ENCODE results near the gene XRCC3. TPM values are rescaled to one million over a fixed set of nuclear protein-coding genes. Genes with fewer than 3 reads are reported as not detected.

XRCC3 gene
- total RNA-seq, 4 donors from 2014 or later = 7.8 to 47.6 (median 23.8) TPM

DNA sequence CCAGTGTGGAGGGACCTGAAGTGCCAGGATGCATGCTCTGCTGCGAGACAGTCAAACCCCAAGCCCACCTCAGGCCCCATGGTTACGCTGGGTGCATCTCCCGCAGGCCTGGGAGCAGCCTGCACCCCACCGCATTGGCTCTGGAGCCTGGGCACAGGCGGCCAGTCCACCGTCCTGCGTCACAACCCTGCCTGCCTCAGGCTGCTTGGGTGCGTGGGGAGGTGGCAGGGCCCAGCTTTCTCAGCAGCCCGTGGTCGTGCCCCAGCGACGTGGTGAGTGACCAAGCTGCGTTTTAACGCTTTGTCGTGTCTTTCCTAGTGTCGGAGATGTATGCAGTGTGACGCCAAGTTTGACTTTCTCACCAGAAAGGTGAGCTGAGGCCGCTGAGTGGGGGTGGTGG, 11.2 kb upstream of the XRCC3 start:
- Histone ChIP-seq H3K27me3 (no peaks in the 10 kb centered on the region), H3K4me3 (no peak overlapping the region), H3K4me1 (peaks cover 14 to 33% (median 24%) of the 10 kb centered on the region in 4 donors), H3K27ac (no peak overlapping the region), H3K9me3 (no peaks in the 10 kb centered on the region), H3K36me3 (peaks cover 0 to 20% (median 5%) of the 10 kb centered on the region in 4 donors)
- 96% methylated on average over 14 of the region's 18 CpGs; no CpG with 5 or more reads in 1 of the 2 donors for WGBS, 2 donors (ENCODE audit: low coverage in 1 of 2)
- intact Hi-C loops (cut with DNase I; ENCODE audit: low total_unique reads) (no loop called here), in situ Hi-C loops (cut with MboI; ENCODE audit: low pct_ligation_motif_present in 1 of 4, low pct_unique_long_range_greater_than_20kb in 1 of 4, low sequenced_read_pairs in 3 of 4) (no loop called here)
- no peak for TF ChIP-seq EP300 (IDR thresholded peaks at IDR 0.05; ENCODE audit: low read depth)
- TF ChIP-seq, protein P1, sequence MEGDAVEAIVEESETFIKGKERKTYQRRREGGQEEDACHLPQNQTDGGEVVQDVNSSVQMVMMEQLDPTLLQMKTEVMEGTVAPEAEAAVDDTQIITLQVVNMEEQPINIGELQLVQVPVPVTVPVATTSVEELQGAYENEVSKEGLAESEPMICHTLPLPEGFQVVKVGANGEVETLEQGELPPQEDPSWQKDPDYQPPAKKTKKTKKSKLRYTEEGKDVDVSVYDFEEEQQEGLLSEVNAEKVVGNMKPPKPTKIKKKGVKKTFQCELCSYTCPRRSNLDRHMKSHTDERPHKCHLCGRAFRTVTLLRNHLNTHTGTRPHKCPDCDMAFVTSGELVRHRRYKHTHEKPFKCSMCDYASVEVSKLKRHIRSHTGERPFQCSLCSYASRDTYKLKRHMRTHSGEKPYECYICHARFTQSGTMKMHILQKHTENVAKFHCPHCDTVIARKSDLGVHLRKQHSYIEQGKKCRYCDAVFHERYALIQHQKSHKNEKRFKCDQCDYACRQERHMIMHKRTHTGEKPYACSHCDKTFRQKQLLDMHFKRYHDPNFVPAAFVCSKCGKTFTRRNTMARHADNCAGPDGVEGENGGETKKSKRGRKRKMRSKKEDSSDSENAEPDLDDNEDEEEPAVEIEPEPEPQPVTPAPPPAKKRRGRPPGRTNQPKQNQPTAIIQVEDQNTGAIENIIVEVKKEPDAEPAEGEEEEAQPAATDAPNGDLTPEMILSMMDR (IDR thresholded peaks at IDR 0.05) = no peak
- TF ChIP-seq POLR2A (IDR thresholded peaks at IDR 0.05) = no peak
- TF ChIP-seq POLR2AphosphoS5 (IDR thresholded peaks at IDR 0.05) = no peak
- no peak for DNase-seq

DNA sequence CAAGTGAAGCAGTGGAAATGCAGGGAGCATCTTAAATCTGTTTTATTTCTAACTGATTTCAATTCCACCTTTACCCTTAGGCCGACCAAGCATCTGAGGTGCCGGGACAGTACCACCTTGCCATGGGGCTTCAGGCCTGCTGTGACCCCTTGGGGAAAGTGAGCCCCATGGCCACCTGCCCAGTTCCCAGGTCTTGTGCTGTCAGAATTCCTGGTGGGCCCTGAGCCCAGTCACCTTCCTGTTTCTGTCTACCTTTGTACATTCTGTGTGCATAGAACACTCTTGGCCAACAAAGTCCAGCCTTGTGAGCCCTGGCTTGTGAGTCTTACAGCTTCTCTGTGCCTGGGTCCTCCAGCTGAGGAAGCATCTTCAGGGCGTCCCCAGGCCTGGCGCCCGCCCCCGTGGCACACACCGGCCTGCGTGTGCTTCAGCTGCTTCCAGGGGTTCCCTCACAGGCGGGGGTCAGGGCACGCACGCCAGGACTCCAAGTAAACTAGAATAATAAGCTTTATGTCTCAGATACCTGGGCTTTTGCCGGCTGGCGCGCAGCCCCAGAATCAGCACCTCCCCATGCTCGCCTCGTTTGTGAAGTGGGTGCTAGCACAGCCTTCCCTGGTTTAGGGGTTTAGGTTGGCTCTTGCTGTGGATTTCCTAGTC, 10.6 kb upstream of the XRCC3 start:
- Histone ChIP-seq H3K9me3 (no peaks in the 10 kb centered on the region), H3K27me3 (no peaks in the 10 kb centered on the region), H3K27ac (no peak overlapping the region), H3K4me3 (no peak overlapping the region), H3K4me1 (peaks cover 14 to 33% (median 24%) of the 10 kb centered on the region in 4 donors), H3K36me3 (peaks cover 0 to 20% (median 5%) of the 10 kb centered on the region in 4 donors)
- WGBS, 2 donors (ENCODE audit: low coverage in 1 of 2) = 93% methylated on average over 16 of the region's 16 CpGs; no CpG with 5 or more reads in 1 of the 2 donors
- TF ChIP-seq POLR2A (IDR thresholded peaks at IDR 0.05) (no peak), EP300 (IDR thresholded peaks at IDR 0.05; ENCODE audit: low read depth) (no peak), POLR2AphosphoS5 (IDR thresholded peaks at IDR 0.05) (no peak)
- TF ChIP-seq, protein P1 (IDR thresholded peaks at IDR 0.05) = no peak
- DNase-seq = no peak
- in situ Hi-C loops (cut with MboI; ENCODE audit: low pct_ligation_motif_present in 1 of 4, low pct_unique_long_range_greater_than_20kb in 1 of 4, low sequenced_read_pairs in 3 of 4) (no loop called here), intact Hi-C loops (cut with DNase I; ENCODE audit: low total_unique reads) (no loop called here)

DNA sequence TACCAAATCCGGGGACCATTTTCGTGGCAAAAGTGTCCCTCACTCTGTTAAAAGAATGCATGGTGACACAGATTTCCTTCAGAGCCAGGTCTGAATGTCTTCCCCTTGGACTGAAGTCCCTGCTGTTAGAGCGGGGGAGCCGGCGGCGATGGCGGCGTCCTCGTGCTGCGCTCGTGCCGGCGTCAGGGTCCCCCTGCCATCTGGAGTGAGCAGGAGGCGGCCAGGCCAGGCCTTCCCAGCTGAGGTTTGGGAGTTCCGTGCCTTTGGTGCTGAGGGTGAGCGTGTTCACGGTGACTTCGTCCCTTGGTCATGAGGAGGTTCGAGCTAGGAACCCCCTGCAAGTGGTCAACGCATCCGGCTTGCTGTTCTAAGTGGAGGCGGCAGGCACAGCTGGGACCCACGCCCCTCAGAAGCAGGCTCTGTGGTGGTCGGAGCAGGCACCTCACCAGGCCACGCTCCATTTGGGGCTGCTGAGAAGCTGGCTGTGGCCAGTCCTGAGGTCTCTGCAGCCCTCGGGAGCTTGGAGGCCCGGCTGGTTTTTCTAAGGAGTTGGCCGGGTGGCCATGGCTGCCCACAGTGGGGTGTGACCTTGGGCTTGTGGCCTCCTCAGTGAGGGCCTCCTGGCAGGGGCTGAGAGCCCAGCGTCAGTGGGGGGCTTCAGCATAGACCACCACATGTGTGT, 9.9 kb upstream of the XRCC3 start:
- TF ChIP-seq POLR2A (IDR thresholded peaks at IDR 0.05) = no peak
- TF ChIP-seq POLR2AphosphoS5 (IDR thresholded peaks at IDR 0.05) = no peak
- no peak for TF ChIP-seq EP300 (IDR thresholded peaks at IDR 0.05; ENCODE audit: low read depth)
- TF ChIP-seq, protein P1 (IDR thresholded peaks at IDR 0.05) = no peak
- Histone ChIP-seq H3K27ac (peak overlapping the region in 1 of 4 donors; percentile 79), H3K27me3 (no peaks in the 10 kb centered on the region), H3K9me3 (no peaks in the 10 kb centered on the region), H3K4me3 (no peak overlapping the region), H3K4me1 (peaks cover 14 to 33% (median 24%) of the 10 kb centered on the region in 4 donors), H3K36me3 (peaks cover 0 to 20% (median 5%) of the 10 kb centered on the region in 4 donors)
- DNase-seq = no peak
- intact Hi-C loops (cut with DNase I; ENCODE audit: low total_unique reads) (no loop called here), in situ Hi-C loops (cut with MboI; ENCODE audit: low pct_ligation_motif_present in 1 of 4, low pct_unique_long_range_greater_than_20kb in 1 of 4, low sequenced_read_pairs in 3 of 4) (no loop called here)
- WGBS, 2 donors (ENCODE audit: low coverage in 1 of 2) = 90 to 92% methylated on average over 13 to 29 of the region's 29 CpGs

DNA sequence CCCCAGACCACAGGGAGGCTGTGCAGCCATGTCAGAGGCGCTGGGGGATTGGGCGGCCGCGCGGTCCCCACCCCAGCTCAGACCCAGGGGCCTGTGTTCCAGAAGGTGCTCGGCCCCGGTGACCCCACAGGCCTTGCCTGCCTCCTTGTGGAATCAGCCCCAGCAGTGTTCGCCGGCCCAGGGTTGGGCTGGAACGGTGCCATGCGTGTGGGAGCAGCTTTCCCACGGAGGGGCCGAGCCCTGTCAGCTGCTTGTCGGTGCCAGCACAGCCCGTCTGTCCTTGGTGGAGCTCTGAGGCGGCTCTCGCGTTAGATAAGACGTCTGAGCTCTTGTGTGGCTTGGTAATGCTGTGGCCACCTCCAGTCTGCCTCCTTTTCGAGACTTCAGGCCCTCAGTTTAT, 8.9 kb upstream of the XRCC3 start:
- intact Hi-C loops (cut with DNase I; ENCODE audit: low total_unique reads) = no loop called here

More for the DNA sequence above, 8.9 kb upstream of the XRCC3 start:
- DNase-seq = peak; percentile 35
- TF ChIP-seq POLR2A (IDR thresholded peaks at IDR 0.05) (no peak), POLR2AphosphoS5 (IDR thresholded peaks at IDR 0.05) (no peak), EP300 (IDR thresholded peaks at IDR 0.05; ENCODE audit: low read depth) (no peak)
- TF ChIP-seq, protein P1 (IDR thresholded peaks at IDR 0.05) = no peak
- H3K4me3 ChIP-seq = no peak overlapping the region
- peaks cover 14 to 33% (median 24%) of the 10 kb centered on the region in 4 donors for H3K4me1 ChIP-seq
- no peaks in the 10 kb centered on the region for H3K27me3 ChIP-seq
- WGBS, 2 donors (ENCODE audit: low coverage in 1 of 2) = 68% methylated on average over 20 of the region's 20 CpGs; no CpG with 5 or more reads in 1 of the 2 donors
- peaks cover 0 to 11% (median 1%) of the 10 kb centered on the region in 4 donors for H3K36me3 ChIP-seq
- H3K9me3 ChIP-seq = no peaks in the 10 kb centered on the region
- in situ Hi-C loops (cut with MboI; ENCODE audit: low pct_ligation_motif_present in 1 of 4, low pct_unique_long_range_greater_than_20kb in 1 of 4, low sequenced_read_pairs in 3 of 4) = no loop called here
- H3K27ac ChIP-seq = peak overlapping the region; percentile 60 to 79 (median 62)

Data from transverse colon (tissue), 4 donors.